Fibroblast of mammary gland (primary cell): ENCODE measurements around the gene MPDU1.
A peak's percentile ranks its signal among the peaks of the same experiment; 100 is the strongest.

Source experiments
- DNase-seq: peaks from one replicate; pipeline ENCODE4 v3.0.0-alpha.2; 2010; ENCODE audit warnings: low read depth
- H3K4me3 ChIP-seq: 2 replicates; pipeline ENCODE4 v1.5.1; 2011; ENCODE audit warnings: low read depth, mild to moderate bottlenecking, low read length, moderate library complexity; ENCODE audit not compliant: control insufficient read depth
- CTCF ChIP-seq: conservative IDR thresholded peaks from 2 replicates; pipeline ENCODE4 v1.5.1; 2011; ENCODE audit warnings: low read depth, low read length, inconsistent platforms; ENCODE audit not compliant: control insufficient read depth, insufficient read depth

MPDU1 gene

GRCh38 chr17:7575959-7576358 is 7.7 kb upstream of the MPDU1 start:
- no peak overlapping the region for H3K4me3 ChIP-seq
- TF ChIP-seq CTCF: no peak
- DNase-seq: no peak

- no peak for DNase-seq
- TF ChIP-seq CTCF: no peak
- H3K4me3 ChIP-seq: no peak overlapping the region
Measured at GRCh38 chr17:7576432-7576937, 7.2 kb upstream of the MPDU1 start.

GRCh38 chr17:7577327-7578199 is 6.1 kb upstream of the MPDU1 start:
- no peak overlapping the region for H3K4me3 ChIP-seq
- TF ChIP-seq CTCF: no peak
- no peak for DNase-seq

- H3K4me3 ChIP-seq: peak within 1 kb of the TSS; percentile 25
- DNase-seq: peak; percentile 98
Measured at GRCh38 chr17:7579001-7579833, 4.4 kb upstream of the MPDU1 start, which contains the start of gene CD68. TSS of gene CD68 (plus strand) at chr17:7579638. CDS start at chr17:7579678, 40 bp downstream.

GRCh38 chr17:7579834-7580603 is 3.6 kb upstream of the MPDU1 start:
- peak overlapping the region; percentile 25 for H3K4me3 ChIP-seq
- no peak for DNase-seq
- TF ChIP-seq CTCF: no peak

More at GRCh38 chr17:7579001-7579833, 4.4 kb upstream of the MPDU1 start, which contains the start of gene CD68:
- no peak for TF ChIP-seq CTCF
